Epithelial cell of proximal tubule (primary cell): ENCODE results near the gene FNDC3B. TPM values are rescaled to one million over a fixed set of nuclear protein-coding genes. Genes with fewer than 3 reads are reported as not detected.

Experiments used
- DNase-seq: peaks from one replicate; pipeline ENCODE4 v3.0.0-alpha.2; 2011; ENCODE audit warnings: low read depth
- H3K4me3 ChIP-seq: 2 replicates; pipeline ENCODE4 v1.5.1; 2011; ENCODE audit warnings: low read depth, mild to moderate bottlenecking, low read length
- CTCF ChIP-seq: conservative IDR thresholded peaks from 2 replicates; pipeline ENCODE4 v1.5.1; 2012; ENCODE audit warnings: low read depth, mild to moderate bottlenecking, low read length
- total RNA-seq: library from RNA; depleted of rRNA; stranded (reverse); fragments of >200 nt; gene quantifications from 2 replicates; pipeline ENCODE4 v1.2.3, GENCODE V29; 2015

The FNDC3B gene
- total RNA-seq, 1 donor from 2014 or later: 37.3 TPM

DNA sequence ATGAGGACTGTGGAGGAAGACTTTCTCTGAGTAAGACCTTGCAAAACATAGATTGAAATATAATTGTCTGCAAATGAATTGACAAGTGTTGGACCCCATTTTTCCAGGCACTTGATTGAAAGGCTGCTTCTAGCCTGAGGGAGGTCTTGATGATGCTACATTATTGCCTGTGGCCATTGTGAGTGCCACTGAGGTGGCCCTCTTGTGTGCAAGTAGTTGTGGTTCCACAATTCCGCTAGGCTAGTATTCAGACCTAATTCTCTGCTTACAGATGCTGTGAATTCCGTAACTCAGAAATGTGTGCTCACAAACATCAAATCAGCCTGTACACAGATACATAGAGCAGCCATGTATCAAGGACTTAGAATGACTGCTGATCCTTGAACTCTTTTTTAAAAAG, 34.7 kb downstream of the FNDC3B start:
- no peak for TF ChIP-seq CTCF
- H3K4me3 ChIP-seq: no peak overlapping the region
- no peak for DNase-seq

DNA sequence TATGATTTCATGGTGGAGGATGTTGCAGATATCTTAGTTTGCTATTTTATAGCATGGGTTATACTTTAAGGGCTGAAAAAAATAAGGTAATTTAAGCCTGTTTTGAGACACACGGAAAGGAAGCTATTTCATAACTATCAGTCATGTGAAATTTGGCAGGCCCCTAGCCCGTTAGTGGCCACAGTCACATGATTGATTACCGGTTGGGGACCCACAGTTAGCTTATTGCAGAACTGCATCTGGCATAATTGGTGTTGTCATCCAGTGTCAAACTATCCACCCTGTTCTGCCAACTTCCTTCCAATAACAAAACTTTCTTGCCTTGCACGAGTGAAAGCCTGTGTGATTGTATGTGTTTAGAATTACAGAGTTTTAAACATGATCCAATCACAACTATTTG, 35.2 kb downstream of the FNDC3B start:
- DNase-seq: no peak
- TF ChIP-seq CTCF: no peak
- H3K4me3 ChIP-seq: no peak overlapping the region

DNA sequence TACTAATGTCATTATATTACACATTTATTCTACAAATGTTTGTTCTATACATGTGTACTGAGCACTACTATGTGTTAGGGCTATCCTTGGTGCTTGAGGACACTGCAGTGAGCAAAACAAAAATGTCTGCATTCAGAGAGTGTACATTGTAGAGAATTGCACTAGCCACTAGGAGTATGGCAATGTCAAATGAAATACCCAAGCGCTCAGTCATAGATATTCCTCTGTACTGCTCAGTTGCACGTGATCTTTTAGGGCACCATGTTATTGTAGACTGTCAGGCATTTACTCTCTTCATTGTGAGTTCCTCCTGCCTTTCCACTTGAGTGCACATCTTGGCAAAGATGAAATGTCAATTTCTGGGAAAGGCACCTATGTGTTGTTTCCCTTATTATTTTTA, 36.8 kb downstream of the FNDC3B start:
- peak; percentile 37 for DNase-seq
- no peak overlapping the region for H3K4me3 ChIP-seq
- no peak for TF ChIP-seq CTCF

GRCh38 chr3:172077197-172077757, 37.9 kb downstream of the FNDC3B start:
- TF ChIP-seq CTCF: no peak
- DNase-seq: no peak
- H3K4me3 ChIP-seq: no peak overlapping the region

- no peak for TF ChIP-seq CTCF
- DNase-seq: no peak
- H3K4me3 ChIP-seq: no peak overlapping the region
Observed at GRCh38 chr3:172078244-172078643, 38.9 kb downstream of the FNDC3B start.

- DNase-seq: no peak
- no peak for TF ChIP-seq CTCF
Observed at GRCh38 chr3:172078721-172079120, 39.3 kb downstream of the FNDC3B start.

GRCh38 chr3:172079326-172079976, 40.1 kb downstream of the FNDC3B start:
- TF ChIP-seq CTCF: no peak
- H3K4me3 ChIP-seq: no peak overlapping the region
- no peak for DNase-seq

More at GRCh38 chr3:172078721-172079120, 39.3 kb downstream of the FNDC3B start:
- no peak overlapping the region for H3K4me3 ChIP-seq
